HG03432 (cell line): ENCODE data around the gene IL3RA.
"Not testable (repeated sequence)": the region's sequence is repeated elsewhere in the genome, so short reads cannot be mapped to it uniquely, and the experiment has no call there.

Experiments
- ATAC-seq: cut with Tn5 transposase; IDR thresholded peaks from one replicate; pipeline ENCODE4 v1.9.1; 2021; ENCODE audit warnings: mild to moderate bottlenecking, moderate library complexity; ENCODE audit not compliant: unreplicated experiment

Gene IL3RA

DNA sequence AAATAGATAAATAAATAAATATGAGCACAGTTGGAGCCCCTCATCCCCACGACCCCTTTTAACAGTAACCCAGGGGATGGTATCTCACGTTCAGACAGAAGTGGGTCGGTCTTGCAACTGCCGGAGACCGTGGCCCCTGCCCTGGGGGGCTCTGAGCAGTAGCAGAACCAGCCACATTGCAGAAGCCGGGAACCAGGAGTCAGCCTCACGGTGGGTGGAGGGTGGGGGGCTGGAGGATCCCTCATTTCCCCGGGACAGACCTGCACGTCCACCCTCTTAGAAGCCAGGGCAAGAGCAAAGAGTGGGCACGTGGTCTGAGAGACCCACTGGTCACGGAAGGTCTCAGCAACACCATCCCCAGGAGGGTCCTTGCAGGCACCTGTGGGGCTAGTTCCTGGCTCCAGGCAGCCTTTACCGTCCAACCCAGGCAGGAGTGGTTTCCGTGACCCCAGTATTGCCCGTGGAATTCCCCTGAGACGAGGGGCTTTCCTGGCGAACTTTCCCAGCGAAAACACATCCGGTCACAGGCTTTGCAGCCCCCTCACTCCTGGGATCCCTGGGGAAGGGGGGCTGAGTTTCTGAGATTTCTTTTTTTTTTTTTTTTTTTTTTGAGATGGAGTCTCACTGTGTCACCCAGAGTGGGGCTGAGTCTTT is 8.8 kb upstream of the IL3RA start:
- peak; percentile 48 for ATAC-seq

GRCh38 chrX:1330605-1331004 is 6.0 kb upstream of the IL3RA start:
- ATAC-seq: no peak

GRCh38 chrX:1332433-1332832 is 4.2 kb upstream of the IL3RA start:
- not testable (repeated sequence) for ATAC-seq

DNA sequence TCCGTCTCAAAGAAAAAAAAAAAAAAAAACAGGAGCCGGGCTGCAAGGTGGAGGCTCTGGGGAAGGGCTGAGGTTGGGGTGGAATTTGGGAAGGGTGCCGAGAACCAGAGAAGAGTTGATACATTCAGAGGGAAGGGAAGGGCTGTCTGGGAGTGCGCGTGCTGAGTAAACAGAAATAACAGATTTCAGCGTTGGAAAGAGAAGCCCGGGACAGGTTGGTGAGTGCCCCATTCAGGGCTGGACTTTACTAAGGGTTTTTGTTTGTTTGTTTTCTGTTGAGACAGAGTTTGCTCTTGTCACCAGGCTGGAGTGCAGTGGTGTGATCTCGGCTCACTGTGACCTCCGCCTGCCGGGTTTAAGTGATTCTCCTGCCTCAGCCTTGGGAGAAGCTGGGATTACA is 1.7 kb upstream of the IL3RA start:
- no peak for ATAC-seq

DNA sequence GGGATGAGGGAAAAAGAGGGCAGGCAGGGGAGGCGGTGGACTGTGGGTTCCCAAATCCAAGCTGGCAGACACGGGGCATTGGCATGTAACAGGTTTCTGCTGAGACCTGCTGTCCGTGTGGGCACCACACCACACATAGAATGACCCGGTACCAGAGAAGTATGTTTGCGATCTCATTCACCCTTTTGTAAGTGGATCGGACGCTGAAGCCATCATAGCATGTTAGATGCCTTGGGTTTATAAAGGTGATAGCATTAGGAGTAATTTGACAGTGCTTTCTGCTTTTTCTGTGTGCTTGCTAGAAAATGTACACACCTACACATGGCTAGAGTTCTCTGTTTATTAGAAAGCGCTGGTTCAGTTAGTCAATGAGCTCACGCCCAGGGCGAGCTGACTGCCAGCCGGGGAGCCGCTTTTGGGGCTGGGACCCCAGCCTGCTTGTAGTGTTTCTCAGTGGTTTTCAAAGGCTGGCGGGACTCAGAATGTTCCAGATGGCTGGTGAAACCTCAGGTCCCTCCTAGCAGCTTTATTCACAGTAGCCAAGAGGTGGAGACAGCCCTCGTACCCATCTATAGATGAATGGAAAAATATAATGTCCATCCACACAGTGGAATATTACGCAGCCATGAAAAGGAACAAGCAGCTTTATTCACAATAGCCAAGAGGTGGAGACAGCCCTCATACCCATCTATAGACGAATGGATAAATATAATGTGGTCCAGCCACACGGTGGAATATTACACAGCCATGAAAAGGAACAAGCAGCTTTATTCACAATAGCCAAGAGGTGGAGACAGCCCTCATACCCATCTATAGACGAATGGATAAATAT is 579 bp downstream of the IL3RA start:
- peak; percentile 31 for ATAC-seq

GRCh38 chrX:1341545-1342184 is 5.1 kb downstream of the IL3RA start:
- ATAC-seq: no peak

- ATAC-seq: not testable (repeated sequence)
Measured at GRCh38 chrX:1349606-1350005, 13.0 kb downstream of the IL3RA start.

DNA sequence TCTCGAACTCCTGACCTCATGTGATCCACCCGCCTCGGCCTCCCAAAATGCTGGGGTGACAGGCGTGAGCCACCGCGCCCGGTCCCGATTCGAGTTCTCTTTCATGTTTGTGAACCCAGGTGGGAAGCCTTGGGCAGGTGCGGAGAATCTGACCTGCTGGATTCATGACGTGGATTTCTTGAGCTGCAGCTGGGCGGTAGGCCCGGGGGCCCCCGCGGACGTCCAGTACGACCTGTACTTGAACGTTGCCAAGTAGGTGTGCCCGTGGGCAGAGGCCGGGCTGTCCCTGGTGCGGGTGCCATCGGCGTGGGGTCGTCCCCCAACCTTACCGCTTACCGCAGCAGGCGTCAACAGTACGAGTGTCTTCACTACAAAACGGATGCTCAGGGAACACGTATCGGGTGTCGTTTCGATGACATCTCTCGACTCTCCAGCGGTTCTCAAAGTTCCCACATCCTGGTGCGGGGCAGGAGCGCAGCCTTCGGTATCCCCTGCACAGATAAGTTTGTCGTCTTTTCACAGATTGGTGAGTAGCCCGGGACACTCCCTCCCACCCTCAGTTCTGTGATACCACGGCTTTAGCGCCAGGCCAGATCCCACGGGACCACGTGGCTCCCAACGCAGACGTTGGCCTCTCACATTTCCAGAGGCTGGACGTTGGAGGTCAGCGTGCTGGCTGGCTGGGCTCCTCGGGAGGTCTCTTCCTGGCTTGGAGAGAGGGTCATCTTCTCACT is 15.6 kb downstream of the IL3RA start:
- ATAC-seq: no peak

GRCh38 chrX:1354036-1355019 is 17.7 kb downstream of the IL3RA start:
- ATAC-seq: no peak

GRCh38 chrX:1355131-1356046 is 18.8 kb downstream of the IL3RA start:
- ATAC-seq: no peak

- no peak for ATAC-seq
Measured at GRCh38 chrX:1357993-1358392, 21.4 kb downstream of the IL3RA start.

DNA sequence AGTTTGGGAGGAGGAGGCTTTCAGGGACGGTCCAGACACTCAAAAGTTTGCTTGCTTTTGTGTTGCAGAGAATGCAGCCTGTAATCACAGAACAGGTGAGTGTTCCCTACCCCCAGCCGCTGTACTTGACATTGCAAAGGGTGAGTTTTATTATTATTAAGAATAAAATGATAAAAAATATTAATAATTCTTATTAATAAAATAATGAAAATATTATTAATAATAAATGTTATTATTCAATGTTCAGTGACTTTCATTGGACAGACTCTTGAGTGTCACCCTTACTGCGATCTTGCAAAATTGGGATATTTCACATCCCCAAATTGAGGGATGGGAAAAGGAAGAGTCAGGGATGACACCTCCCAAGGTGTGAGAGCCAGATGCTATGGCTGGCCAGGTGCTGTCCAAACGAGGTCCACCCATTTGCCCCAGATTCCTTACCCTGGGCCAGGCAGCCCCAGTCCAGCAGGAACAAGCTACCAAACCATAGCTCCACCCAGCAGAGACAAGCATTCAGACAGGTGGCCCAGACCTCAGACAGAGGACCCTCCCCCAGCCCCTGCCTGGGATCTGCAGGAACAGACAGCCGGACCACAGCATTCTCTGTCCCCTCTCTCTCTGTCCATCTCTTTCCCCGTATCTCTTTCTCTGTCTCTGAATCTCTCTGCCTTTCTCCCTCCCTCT is 22.4 kb downstream of the IL3RA start:
- ATAC-seq: no peak

DNA sequence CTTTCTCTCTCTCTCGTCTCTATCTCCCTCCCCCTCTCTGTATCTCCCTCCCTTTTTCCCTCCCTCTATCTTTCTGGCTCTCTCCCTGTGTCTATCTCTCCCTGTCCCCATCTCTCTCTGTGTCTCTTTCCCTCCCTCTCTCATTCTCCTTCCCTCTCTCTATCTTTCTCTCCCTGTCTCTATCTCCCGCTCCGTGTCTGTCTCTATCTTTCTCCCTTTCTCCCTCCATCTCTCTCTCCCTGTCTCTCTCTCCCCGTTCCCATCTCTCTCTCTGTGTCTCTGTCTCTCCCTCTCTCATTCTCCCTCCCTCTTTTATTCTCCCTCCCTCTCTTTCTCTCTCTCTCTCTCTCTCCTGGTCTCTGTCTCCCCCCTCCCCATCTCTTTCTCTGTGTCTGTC is 22.9 kb downstream of the IL3RA start:
- ATAC-seq: no peak

- no peak for ATAC-seq
Measured at GRCh38 chrX:1360171-1360570, 23.6 kb downstream of the IL3RA start.

DNA sequence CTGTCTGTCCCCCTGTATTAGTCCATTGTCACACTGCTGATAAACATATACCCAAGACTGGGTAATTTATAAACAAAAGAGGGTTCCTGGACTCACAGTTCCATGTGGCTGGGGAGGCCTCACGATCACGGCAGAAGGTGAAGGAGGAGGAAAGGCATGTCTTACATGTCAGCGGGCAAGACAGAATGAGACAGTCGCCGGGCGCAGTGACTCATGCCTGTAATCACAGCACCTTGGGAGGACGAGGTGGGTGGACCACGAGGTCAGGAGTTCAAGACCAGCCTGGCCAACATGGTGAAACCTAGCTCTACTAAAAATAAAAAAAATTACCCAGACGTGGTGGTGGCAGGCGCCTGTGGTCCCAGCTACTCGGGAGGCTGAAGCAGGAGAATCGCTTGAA is 24.7 kb downstream of the IL3RA start:
- no peak for ATAC-seq

- ATAC-seq: no peak
Measured at GRCh38 chrX:1361910-1362309, 25.3 kb downstream of the IL3RA start.

GRCh38 chrX:1366363-1366762 is 29.8 kb downstream of the IL3RA start:
- ATAC-seq: not testable (repeated sequence)

GRCh38 chrX:1368385-1368698 is 31.8 kb downstream of the IL3RA start:
- ATAC-seq: no peak

GRCh38 chrX:1378306-1378759 is 41.7 kb downstream of the IL3RA start:
- ATAC-seq: no peak
